ENCODE results near the gene ASB10.

GRCh38 chr7:151138153-151138851, 48.7 kb downstream of the ASB10 start:
- TF ChIP-seq EHMT2 (IDR thresholded peaks at IDR 0.05; ENCODE audit: low read depth) (no peak), POLR2A (IDR thresholded peaks at IDR 0.05; ENCODE audit: low read length) (no peak), ZFP36 (IDR thresholded peaks at IDR 0.05; ENCODE audit: borderline replicate concordance, partially characterized antibody) (no peak), RCOR1 (IDR thresholded peaks at IDR 0.05; ENCODE audit: low read depth, low read length) (no peak), TP53 (CRISPR knock-in tag; IDR thresholded peaks at IDR 0.05) (no peak), ESRRA (IDR thresholded peaks at IDR 0.05; ENCODE audit: borderline replicate concordance, low read length) (no peak), POLR2AphosphoS2 (conservative IDR thresholded peaks at IDR 0.05; ENCODE audit: low read length) (no peak), MYC (IDR thresholded peaks at IDR 0.05; ENCODE audit: borderline replicate concordance, low read length) (no peak)
- TF ChIP-seq, protein P1, sequence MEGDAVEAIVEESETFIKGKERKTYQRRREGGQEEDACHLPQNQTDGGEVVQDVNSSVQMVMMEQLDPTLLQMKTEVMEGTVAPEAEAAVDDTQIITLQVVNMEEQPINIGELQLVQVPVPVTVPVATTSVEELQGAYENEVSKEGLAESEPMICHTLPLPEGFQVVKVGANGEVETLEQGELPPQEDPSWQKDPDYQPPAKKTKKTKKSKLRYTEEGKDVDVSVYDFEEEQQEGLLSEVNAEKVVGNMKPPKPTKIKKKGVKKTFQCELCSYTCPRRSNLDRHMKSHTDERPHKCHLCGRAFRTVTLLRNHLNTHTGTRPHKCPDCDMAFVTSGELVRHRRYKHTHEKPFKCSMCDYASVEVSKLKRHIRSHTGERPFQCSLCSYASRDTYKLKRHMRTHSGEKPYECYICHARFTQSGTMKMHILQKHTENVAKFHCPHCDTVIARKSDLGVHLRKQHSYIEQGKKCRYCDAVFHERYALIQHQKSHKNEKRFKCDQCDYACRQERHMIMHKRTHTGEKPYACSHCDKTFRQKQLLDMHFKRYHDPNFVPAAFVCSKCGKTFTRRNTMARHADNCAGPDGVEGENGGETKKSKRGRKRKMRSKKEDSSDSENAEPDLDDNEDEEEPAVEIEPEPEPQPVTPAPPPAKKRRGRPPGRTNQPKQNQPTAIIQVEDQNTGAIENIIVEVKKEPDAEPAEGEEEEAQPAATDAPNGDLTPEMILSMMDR (IDR thresholded peaks at IDR 0.05), result no peak
- TF ChIP-seq, protein P2, sequence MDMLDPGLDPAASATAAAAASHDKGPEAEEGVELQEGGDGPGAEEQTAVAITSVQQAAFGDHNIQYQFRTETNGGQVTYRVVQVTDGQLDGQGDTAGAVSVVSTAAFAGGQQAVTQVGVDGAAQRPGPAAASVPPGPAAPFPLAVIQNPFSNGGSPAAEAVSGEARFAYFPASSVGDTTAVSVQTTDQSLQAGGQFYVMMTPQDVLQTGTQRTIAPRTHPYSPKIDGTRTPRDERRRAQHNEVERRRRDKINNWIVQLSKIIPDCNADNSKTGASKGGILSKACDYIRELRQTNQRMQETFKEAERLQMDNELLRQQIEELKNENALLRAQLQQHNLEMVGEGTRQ (IDR thresholded peaks at IDR 0.05), result no peak

Measured in A549 (cell line).